ENCODE results near the gene STARD7. TPM values are rescaled to one million over a fixed set of nuclear protein-coding genes. Genes with fewer than 3 reads are reported as not detected.
A peak's percentile ranks its signal among the peaks of the same experiment; 100 is the strongest.

STARD7 gene
- total and polyA plus RNA-seq, 10 of the 15 experiments (the other 5 are each of a cell fraction or from before 2014, with no cell fraction given), result 85.4 to 237 (median 153) TPM

- TF ChIP-seq, protein P1, sequence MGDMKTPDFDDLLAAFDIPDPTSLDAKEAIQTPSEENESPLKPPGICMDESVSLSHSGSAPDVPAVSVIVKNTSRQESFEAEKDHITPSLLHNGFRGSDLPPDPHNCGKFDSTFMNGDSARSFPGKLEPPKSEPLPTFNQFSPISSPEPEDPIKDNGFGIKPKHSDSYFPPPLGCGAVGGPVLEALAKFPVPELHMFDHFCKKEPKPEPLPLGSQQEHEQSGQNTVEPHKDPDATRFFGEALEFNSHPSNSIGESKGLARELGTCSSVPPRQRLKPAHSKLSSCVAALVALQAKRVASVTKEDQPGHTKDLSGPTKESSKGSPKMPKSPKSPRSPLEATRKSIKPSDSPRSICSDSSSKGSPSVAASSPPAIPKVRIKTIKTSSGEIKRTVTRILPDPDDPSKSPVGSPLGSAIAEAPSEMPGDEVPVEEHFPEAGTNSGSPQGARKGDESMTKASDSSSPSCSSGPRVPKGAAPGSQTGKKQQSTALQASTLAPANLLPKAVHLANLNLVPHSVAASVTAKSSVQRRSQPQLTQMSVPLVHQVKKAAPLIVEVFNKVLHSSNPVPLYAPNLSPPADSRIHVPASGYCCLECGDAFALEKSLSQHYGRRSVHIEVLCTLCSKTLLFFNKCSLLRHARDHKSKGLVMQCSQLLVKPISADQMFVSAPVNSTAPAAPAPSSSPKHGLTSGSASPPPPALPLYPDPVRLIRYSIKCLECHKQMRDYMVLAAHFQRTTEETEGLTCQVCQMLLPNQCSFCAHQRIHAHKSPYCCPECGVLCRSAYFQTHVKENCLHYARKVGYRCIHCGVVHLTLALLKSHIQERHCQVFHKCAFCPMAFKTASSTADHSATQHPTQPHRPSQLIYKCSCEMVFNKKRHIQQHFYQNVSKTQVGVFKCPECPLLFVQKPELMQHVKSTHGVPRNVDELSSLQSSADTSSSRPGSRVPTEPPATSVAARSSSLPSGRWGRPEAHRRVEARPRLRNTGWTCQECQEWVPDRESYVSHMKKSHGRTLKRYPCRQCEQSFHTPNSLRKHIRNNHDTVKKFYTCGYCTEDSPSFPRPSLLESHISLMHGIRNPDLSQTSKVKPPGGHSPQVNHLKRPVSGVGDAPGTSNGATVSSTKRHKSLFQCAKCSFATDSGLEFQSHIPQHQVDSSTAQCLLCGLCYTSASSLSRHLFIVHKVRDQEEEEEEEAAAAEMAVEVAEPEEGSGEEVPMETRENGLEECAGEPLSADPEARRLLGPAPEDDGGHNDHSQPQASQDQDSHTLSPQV (IDR thresholded peaks at IDR 0.05), result 0 out of 2 replicates have a peak, but pooled peaks have one; percentile 28
- TF ChIP-seq, protein P2, sequence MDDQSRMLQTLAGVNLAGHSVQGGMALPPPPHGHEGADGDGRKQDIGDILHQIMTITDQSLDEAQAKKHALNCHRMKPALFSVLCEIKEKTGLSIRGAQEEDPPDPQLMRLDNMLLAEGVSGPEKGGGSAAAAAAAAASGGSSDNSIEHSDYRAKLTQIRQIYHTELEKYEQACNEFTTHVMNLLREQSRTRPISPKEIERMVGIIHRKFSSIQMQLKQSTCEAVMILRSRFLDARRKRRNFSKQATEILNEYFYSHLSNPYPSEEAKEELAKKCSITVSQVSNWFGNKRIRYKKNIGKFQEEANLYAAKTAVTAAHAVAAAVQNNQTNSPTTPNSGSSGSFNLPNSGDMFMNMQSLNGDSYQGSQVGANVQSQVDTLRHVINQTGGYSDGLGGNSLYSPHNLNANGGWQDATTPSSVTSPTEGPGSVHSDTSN (IDR thresholded peaks at IDR 0.05; ENCODE audit: insufficient replicate concordance, low read depth, low read length), result no peak
- TF ChIP-seq EED (IDR thresholded peaks at IDR 0.05; ENCODE audit: low read depth), result peak; percentile 34
- peak; percentile 68 for TF ChIP-seq MEF2B (IDR thresholded peaks at IDR 0.05; ENCODE audit: partially characterized antibody, poor library complexity, severe bottlenecking)
- peak in 1 of 2 experiments; percentile 49; a peak in 1 of 3 replicates for TF ChIP-seq EGR1 (IDR thresholded peaks at IDR 0.05; ENCODE audit: borderline replicate concordance in 1 of 2, low read depth in 2 of 2, low read length in 2 of 2)
- no peak for TF ChIP-seq JUND (IDR thresholded peaks at IDR 0.05; ENCODE audit: low read depth, low read length)
These were observed 49.4 kb downstream of the STARD7 start (continued) for GRCh38 chr2:96159084-96159830.

Data from GM12878 (cell line).